Activated CD4-positive, CD25-positive, alpha-beta regulatory T cell treated with anti-CD3 and anti-CD28 coated beads, Interleukin-2, amount 50 U/mL, for 72 hours (primary cell): ENCODE data around the gene TBC1D2.
"Not testable (repeated sequence)": the region's sequence is repeated elsewhere in the genome, so short reads cannot be mapped to it uniquely, and the experiment has no call there.

Experiments
- DNase-seq: peaks from one replicate; pipeline ENCODE4 v3.0.0; 2021

The TBC1D2 gene

GRCh38 chr9:98185611-98186171 is 69.8 kb downstream of the TBC1D2 start:
- no peak for DNase-seq

- no peak for DNase-seq
These were observed 70.4 kb downstream of the TBC1D2 start for GRCh38 chr9:98185021-98185567.

DNA sequence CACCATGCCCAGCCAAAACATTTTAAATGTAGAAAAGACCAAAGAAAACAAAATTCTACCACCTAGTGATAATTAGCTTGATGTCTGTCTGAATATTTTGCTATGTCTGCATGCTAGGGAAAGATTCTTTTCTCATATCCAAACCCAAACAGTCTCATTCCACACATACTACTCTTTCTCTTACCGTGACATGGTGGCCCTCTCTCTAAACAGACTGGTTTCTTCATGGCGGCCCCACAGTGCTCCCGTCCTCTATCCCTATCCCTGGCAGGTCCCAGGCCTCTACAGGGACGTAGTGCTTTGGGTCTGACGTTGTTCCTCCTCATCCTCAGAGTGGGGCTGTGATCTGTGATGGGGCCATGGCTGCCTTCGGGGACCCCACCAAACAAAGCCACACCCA is 71.1 kb downstream of the TBC1D2 start:
- no peak for DNase-seq

DNA sequence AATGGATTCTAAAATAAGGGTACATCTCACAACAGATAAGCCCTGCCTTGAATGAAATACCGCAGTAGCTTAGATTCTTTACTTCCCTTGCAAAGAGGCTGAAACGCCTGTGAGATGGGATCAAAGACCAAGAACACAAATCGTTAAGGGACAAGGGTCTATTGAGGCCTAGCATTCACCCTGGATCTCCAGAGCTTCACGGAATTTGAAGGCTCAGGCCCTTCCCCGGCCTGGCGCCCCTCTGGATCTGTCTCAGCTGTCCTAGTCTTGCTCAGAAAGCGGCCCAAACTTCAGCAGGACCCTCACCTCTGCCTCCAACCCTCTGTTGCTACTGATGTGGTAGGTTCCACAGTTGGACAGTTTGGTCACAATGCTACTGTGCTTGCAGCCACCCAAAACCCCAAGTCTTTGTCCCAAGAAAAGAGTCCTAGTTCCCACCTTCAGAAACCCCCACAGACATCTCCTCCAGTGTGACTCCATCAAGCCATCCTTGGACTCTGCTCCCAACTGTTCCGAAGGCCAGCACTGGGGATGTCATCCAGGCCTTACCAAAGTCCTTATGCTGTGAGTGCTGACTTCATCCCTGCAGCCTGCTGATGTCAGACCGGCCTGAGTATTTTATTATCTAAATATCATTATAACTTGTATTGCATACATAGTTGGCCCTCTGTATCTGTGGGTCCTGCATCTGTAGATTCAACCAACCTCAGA is 72.4 kb downstream of the TBC1D2 start:
- DNase-seq: no peak

DNA sequence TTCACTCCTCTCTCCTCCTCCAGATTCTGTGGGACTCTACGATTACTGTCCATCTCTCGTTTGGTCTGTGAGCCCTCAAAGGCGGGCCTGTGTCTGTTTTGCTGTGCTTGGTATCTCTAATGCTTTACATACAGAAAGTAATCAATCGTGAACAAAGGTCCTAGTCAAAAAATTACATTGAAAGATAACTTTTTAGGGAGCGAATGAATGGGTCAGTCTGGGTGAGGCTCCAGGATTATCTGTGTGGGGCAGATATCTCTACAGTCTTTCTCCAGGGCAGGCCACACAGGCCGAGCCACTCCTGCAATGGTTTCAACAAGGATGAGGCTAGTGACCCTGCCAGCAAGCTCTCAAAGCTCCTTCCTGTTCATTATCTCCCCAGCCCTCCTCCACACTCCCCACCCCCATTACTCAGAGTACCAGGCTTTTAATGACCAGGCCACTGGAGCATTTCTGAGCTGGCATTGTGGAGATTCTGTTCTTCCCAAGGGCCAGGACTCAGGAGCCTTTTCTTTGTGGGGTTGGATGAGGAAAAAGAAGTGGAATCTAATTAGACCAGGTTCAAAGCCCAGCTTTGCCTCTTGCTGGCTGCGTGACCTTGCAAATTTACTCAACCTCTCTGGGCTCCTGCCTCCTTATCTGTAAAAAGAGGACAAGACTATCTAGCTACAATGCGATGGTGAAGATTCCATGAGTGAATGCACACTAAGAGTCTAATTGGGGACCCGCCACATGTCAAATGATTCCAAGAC is 73.2 kb downstream of the TBC1D2 start:
- DNase-seq: no peak

DNA sequence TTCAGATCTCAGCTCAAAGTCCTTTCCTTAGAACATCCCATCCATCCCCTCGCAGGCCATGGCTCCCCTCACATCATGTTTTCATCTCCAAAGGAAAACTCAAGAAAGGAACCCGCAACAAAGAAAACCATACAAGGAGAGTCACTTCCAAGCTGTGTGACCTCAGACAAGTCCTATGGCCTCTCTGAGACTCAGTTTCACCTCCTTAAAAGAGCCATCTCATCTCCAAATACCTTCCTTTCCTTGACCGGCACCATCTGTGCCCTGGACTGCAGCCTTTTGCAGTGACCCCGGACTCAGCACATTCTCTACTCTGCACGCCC is 73.7 kb downstream of the TBC1D2 start:
- no peak for DNase-seq

DNA sequence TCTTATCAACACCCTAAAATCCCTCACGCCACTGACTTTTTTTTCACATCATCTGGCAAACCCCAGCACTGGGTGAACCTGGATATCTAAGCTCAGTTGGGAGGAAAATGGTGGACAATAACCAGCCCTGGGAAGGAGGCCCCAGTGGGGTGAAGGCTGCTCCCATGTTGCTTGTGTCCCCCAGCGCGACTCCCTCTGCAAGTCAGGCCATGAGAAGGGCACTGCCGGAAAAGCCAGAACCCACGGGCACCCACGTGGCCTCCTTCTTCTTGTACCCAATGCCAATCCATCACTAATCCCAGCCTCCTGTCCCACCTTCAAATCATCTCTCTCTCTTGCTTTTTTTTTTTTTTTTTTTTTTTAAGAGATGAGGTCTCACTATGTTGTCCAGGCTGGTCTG is 74.5 kb downstream of the TBC1D2 start:
- DNase-seq: no peak

DNA sequence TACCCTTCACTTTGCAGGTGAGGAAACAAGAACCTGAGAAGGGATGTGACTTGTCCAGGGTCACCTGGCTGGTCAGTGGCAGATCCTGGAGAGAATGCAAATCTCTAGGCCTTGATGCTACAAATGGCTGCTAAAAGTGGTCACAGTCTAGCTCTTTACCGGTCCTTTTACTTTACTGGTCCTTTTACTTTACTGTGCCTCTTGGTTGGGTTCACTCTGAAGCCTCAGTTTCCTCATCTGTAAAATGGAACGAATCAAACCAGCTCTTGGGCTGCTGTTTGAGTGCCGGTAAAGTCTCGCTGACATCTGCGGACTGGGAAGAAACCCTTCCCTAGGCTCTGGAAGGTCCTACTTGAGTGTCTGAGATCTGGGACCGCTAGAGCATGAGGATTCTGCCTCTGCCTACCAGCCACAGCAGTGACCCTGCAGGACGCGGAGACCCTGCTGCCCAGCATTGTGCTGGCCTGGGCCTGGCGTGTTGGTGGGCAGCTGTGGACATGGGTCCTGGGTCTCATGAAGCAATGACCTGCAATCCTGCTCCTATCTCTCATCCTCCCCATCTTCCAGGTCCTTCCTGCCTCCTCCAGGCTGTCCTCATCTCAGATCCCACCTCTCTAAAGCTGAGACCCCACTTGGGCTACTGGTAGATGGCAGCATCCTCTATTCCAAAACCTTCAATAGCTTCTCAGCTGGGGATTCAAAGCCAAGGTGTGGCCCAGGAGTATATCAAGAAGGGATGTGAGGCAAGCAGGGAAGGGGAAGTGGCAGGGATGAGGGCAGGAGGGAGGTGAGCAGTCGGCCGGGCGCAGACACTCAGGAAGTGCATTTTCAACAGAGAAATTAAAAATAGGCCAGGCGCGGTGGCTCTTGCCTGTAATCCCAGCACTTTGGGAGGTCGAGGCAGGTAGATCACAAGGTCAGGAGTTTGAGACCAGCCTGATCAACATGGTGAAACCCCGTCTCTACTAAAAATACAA is 76.3 kb downstream of the TBC1D2 start:
- no peak for DNase-seq

DNA sequence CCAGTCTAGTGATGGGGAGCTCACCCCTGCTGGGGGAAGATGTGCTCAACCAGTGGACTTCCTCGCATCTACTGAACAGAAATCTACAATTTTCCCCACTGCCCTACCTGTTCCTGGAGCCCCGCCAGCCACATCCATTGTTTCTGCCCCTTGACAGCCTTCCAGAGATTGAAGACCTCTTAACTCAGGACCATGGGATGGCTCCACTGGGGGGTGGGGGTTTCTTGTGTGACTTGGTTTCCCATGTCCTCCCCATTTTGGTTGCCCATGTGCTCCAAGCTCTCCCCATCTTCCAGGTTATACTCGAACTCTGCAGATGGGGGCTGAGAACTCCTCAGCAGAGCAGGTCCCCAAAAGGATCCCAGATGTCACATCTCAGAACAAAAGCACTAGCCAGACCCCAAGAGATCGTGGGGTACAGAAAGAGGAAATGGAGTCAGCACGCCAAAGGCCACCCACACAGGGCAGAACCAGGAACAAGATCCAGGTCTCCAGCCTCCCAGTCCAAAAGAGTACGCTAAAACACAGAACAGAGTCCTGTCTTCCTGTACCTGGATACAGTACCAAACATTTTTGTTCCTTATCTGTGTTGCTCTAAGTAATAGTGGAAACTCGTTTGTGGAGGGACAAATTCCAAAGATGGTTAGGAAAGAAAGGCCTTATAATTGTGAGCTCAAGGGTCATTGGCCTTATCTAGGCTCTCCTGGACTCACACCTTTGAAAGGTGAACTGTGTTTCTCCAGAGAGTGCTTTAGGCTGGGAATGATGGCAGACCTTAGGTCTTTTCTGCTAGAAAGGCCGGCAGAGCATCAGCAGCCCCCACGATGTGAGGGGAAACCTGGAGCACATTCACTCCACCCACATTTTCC is 78.8 kb downstream of the TBC1D2 start:
- no peak for DNase-seq

GRCh38 chr9:98175762-98176161 is 79.7 kb downstream of the TBC1D2 start:
- no peak for DNase-seq

DNA sequence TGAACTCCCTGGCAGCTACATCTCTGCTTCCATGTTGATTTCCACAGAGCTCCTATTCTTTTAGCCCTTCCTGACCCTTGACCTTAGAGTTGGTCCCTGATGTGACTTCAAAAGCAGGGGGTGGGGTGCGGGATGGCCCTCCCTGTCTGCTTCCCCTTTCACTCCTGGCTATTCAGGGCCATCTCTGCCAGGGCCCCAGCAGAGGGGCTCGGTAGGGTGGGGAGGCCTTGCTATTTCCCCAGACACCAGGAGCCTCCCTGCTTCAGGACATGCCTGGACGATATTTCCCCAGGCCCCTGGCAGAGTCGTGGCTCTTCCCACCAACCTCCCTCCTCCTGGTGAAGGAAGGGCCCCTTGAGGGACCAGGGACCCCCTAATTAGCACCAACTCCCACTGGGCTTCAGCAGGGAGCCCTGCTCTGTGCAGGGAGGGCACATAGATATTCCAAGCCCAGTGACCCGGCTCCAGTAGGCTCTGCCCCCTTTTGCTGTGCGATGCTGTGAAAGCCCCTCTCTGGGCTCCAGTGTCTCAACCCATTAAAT is 80.3 kb downstream of the TBC1D2 start:
- DNase-seq: no peak

DNA sequence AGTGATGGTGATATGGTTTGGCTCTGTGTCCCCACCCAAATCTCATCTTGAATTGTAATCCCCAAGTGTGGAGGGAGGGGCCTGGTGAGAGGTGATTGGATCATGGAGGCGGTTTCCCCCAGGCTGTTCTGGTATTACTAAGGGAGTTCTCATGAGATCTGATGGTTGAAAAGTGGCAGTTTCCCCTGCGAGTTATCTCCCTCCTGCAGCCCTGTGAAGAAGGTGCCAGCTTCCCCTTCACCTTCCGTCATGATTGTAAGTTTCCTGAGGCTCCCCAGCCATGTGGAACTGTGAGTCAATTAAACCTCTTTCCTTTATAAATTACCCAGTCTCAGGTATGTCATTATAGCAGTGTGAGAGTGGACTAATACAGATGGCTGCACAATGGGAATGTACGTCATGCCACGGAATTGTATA is 80.9 kb downstream of the TBC1D2 start:
- not testable (repeated sequence) for DNase-seq

- DNase-seq: no peak
These were observed 82.3 kb downstream of the TBC1D2 start for GRCh38 chr9:98173181-98173580.

DNA sequence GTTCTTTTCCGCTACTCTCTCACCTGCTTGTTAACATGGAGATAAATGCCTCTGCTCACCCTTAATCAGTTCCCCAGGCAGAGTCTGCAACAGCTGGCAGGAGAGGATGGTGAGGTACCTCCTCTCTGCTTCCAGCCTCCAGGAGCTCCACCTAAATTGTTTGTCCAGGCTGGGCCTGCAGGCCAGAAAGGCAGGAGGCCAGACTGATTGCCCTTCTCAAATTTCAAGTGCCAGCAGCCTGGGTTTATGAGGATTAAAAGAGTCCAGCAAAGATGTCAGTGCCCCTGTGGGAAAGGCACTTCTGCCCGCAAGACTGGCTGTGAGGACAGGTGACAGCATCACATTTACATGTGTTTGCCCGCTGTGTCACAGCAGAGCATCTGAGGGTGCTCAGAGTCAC is 82.8 kb downstream of the TBC1D2 start:
- DNase-seq: no peak

DNA sequence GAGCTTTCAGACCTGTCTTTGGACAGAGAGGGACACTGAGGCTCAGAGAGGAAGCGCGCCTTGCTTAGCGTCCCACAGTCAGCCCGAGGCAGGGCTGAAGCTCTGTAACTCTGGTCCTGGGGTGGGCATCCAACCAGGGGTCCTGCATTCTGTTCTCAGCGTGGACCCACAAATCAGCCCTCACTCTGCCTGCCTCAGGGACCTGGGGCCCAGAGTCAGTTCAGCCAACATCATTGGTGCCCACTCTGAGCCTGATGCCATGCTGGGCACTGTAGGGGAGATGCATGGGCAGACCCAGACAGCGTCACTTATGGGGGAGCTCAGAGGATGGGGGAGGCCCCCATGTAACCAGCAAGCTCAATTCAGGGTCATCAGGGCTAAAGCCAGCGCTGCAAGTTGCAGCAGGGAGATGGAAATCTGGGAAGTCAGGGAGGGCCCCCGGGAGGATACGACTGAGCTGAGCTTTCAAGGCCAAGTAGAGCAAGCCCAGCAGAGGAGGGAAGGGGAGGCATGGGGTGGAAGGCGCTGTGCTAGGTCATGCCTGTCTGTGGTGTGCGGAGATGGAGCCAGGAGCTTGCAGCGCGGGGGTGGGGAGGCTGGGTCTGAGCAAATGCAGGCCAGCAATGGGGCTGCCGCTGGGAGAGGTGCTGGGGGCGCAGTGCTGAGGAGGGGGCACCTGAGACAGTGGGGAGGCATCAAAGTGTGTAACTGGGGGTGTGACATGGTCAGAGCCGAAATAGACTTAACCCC is 84.1 kb downstream of the TBC1D2 start:
- DNase-seq: no peak

DNA sequence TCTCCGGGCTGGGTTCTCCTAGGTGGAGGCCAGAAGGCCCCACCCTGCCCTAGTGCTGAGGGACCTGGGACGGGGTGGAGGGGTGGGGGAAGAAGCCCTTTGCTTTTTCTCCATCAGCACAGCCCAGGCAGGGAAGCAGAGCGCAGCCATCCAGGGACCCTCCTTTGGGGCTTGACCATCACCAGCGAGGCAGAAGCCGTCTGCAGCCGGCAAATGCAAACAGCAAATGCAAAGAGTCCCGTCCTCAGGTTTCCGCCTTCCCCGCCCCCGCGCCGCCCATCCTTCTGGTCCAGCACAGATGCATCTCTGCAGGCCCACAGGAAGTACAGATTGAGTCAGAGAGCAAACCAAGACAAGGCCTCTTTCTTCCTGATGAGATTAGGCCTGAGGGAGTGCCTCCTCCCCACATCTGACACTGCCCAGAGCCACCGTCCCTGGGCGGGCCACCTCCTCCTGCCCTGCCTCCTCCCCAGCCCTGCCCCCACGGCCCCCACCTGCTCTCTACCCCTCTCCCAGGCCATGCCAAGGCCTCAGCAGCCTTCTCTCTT is 86.4 kb downstream of the TBC1D2 start:
- peak; percentile 46 for DNase-seq

- no peak for DNase-seq
These were observed 87.2 kb downstream of the TBC1D2 start for GRCh38 chr9:98168153-98168780.

DNA sequence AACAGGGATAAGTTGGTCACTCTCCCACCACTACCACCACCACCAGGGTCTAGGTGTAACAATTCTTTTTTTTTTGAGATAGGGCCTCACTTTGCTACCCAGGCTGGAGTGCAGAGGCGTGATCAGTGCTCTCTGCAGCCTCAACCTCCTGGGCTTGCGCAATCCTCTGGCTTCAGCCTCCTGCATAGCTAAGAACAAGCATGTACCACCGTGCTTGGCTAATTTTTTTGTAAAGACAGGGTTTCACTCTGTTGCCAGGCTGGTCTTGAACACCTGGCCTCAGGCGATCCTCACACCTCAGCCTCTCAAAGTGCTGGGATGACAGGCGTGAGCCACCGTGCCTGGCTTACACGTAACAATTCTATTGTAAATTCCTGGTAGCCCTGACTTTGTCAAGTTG is 90.5 kb downstream of the TBC1D2 start:
- DNase-seq: no peak

GRCh38 chr9:98162613-98163012 is 92.8 kb downstream of the TBC1D2 start:
- DNase-seq: no peak

- DNase-seq: no peak
These were observed 93.6 kb downstream of the TBC1D2 start for GRCh38 chr9:98161851-98162250.
